Activated CD4-positive, alpha-beta T cell treated with anti-CD3 and anti-CD28 coated beads, Interleukin-2, Interleukin-4, amounts not matched to agents 100 ng/mL and 50 ng/mL, durations not matched to agents 16 hours and 8 hours (primary cell): ENCODE measurements around the gene RNF126.
"Not testable (repeated sequence)": the region's sequence is repeated elsewhere in the genome, so short reads cannot be mapped to it uniquely, and the experiment has no call there.

Experiments
- DNase-seq: peaks from one replicate; pipeline ENCODE4 v3.0.0-alpha.2; 2020; ENCODE audit warnings: low spot score

Gene RNF126

DNA sequence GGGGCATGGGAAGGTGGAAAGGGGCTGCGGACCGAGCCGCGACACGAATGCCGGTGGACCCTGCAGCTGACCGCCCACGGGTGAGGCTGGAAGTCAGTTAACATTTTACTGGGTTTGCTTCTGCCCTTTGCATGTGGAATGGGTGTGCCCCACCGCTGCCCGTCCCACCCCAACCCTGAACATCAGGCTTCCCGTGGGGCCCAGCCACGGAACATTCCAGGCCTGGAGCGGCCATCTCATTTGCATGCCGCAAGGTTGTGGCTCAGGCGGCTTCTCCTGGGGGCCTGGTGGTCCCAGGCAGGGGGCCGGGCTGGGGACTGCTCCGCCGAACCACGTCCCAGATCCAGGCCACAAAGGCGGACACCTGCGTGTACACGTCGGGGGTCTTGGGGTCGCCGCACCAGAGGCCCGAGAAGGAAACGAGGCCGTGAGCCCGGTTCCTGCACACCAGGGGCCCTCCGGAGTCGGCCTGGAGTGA, 22.5 kb upstream of the RNF126 start:
- no peak for DNase-seq

DNA sequence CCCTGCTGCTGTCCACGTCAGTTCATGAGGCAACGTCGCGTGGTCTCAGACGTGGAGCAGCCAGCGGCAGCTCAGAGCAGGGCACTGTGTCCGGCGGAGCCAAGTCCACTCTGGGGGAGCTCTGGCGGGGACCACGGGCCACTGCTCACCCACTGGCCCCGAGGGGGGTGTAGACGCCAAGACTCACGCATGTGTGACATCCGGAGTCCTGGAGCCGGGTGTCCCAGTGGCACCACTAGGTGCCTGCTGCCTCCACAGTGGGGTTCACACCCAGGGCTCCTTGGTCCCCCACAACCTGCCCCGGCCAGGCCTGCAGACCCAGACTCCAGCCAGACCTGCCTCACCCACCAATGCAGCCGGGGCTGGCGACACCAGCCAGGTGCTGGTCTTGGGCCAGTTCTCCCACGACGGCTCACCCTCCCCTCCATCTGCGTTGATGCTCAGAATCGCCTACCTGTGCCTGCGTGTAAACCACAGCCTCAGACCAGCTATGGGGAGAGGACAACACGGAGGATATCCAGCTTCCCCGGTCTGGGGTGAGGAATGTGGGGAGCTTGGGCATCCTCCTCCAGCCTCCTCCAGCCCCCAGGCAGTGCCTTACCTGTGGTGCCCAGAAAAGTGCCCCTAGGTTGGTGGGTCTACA, 19.8 kb upstream of the RNF126 start:
- no peak for DNase-seq

DNA sequence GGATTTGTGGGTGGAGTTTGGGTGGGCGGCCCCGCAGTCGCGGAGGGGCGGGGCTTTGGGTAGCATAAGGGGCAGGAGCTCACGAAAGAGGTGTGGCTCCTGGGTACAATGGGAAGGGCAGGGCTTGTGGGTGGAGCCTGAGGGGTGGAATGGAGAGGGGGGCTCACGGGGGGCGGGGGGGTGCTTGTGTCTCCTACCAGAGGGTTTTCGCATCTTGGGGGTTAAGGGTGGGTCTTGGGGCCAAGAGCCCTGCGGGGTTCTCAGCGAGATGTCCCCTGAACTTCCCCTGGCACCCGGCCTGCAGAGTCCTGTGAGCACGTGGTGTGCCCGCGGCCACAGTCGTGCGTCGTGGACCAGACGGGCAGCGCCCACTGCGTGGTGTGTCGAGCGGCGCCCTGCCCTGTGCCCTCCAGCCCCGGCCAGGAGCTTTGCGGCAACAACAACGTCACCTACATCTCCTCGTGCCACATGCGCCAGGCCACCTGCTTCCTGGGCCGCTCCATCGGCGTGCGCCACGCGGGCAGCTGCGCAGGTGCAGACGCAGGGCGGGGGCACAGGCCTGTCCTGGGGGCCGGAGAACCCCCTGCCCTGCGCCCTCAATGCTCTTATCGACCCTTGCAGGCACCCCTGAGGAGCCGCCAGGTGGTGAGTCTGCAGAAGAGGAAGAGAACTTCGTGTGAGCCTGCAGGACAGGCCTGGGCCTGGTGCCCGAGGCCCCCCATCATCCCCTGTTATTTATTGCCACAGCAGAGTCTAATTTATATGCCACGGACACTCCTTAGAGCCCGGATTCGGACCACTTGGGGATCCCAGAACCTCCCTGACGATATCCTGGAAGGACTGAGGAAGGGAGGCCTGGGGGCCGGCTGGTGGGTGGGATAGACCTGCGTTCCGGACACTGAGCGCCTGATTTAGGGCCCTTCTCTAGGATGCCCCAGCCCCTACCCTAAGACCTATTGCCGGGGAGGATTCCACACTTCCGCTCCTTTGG, 18.3 kb upstream of the RNF126 start:
- peak; percentile 97 for DNase-seq

DNA sequence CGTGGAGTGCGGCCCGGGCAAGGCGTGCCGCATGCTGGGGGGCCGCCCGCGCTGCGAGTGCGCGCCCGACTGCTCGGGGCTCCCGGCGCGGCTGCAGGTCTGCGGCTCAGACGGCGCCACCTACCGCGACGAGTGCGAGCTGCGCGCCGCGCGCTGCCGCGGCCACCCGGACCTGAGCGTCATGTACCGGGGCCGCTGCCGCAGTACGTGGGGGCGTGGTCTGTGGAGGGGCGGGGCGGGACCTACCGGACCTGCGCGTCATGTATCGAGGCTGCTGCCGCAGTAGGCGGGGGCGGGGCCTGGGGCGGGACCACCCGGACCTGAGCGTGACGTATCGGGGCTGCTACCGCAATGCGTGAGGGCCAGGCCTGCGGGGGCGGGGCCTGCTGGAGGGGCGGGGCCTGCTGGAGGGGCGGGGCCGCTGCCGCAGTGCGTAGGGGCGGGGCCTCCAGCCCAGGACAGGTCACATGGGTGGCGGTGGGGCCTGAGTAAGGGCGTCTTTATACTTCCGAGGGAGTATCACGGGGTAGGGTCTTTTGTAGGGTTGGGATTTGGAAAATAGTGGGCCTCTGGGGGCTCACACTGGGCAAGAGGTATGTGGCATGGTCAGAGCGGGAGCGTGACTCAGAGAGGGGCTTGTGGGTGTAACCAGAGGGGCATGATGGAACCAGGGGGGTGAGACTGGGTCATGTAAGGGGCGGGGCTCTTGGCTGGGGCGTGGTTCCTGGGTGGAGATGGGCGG, 17.4 kb upstream of the RNF126 start:
- DNase-seq: peak; percentile 100

DNA sequence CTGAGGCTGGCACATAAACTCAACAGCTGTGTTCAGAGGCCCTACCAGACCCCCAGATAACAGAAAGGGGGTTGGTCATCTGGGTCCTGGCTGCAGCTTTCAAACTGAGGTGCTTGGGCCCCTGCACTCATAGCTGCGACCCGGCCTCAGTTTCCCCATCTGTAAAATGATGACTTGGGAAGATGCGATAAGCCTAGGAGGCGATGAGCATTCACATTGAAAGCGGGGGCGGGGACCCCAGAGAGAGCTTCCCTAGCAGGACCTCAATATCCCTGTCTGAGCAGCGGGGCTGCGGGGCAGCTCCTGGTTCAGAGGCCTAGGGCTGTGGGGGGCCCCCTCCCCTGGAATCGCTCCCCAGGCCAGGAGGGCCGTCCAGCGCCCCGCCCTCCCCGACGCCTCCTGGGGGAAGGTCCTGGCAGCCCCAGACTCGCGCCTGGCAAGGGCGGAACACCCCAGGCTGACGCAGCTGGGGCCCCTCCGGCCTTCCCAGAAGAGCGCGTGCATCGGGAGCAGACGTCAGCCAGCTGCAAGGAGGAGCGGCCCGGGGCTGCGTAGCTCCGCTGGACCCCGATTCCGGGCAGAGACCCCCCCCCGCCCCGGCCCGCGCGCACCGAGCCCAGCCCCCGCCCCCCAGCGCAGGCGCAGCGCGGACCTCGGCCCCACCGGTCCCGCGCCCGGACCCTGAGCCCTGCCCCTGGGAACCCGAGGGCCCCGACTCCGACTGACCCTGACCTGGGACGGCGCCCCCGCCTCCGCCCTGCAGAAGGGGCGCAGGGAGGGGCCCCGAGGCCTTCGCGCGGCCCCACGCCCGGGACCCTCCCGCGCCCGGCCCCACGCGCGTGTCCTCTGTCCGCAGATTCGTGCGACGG, 16.6 kb upstream of the RNF126 start:
- DNase-seq: peak; percentile 30

DNA sequence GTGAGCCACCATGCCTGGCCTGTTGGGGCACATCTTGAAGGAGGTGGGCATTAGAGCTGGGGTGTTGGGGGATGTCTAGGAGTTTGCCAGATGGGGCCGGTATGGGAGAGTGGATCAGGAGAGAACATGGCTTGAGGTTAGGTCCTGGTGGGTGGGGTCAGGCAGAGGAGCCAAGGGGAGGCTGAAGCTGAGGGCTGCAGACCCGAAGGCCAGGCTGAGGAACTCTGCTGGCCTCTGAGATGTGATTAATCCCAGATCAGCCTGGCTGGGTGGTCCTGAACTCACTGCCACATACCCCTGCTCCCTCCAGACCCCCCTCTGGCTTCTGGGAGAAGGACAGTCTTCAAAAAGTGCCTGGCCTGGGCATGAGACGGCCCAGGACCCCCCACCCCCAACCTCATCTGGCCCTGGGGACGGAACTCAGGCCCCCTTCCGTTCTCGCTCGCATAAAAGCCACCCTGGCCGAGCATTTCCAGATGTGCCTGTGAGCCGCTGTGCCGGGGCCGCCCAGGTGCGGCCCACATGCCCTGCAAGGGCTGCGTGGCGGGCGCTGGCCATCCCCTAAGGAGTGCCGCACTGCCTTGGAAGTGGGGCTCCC, 15.9 kb upstream of the RNF126 start:
- DNase-seq: no peak

DNA sequence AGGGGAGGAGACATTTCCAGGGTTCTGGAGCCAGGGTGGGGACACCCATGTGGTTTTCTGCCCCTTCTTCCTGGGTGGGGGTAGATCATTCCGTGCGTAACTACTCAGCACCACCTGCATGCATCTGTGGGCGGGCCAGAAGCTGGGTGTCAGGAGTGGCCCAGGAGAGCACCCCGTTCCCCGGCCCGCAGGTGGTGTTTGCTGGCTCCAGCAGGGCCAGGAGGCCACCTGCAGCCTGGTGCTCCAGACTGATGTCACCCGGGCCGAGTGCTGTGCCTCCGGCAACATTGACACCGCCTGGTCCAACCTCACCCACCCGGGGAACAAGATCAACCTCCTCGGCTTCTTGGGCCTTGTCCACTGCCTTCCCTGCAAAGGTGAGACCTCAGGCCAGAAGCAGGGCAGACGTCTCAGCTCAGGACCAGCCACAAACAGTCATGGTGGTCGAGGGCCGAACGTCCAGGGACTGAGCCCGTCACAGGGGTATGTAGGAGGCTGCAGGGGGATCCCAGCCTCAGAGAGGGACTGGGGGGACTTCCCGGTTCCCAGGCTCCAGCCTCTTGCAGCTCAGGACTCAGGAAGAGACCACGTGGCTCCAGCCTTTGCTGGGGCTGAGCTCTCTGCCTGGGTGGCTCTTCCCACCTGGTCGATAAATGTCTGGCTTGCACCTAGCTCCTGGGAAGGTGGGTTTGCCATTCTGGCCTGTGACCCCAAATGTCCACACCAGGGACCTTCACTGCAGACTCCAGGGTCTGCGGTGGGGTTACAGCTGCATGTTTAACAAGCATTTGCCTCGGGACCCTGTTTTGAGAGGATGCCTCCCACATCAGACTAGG, 14.8 kb upstream of the RNF126 start:
- no peak for DNase-seq

DNA sequence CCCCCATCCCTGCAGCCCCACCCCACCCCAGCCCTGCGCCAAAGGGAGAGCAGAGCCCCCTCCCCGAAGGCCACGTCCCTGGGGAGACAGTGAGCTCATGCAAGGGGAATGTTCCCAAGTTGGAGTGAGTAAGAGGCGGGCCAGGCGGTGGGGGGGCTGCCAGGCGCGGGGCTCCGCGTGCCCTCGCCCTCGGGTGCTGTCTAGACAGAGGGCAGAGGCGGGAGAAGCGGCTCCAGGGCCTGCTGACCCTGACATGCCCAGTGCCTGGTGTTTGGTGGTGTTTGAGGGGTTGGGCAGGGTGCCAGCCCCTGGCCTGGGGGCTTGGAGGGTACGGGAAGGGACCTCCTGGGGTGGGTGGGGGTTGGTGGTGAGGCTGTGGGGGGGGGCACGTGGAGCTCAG, 14.2 kb upstream of the RNF126 start:
- DNase-seq: no peak

DNA sequence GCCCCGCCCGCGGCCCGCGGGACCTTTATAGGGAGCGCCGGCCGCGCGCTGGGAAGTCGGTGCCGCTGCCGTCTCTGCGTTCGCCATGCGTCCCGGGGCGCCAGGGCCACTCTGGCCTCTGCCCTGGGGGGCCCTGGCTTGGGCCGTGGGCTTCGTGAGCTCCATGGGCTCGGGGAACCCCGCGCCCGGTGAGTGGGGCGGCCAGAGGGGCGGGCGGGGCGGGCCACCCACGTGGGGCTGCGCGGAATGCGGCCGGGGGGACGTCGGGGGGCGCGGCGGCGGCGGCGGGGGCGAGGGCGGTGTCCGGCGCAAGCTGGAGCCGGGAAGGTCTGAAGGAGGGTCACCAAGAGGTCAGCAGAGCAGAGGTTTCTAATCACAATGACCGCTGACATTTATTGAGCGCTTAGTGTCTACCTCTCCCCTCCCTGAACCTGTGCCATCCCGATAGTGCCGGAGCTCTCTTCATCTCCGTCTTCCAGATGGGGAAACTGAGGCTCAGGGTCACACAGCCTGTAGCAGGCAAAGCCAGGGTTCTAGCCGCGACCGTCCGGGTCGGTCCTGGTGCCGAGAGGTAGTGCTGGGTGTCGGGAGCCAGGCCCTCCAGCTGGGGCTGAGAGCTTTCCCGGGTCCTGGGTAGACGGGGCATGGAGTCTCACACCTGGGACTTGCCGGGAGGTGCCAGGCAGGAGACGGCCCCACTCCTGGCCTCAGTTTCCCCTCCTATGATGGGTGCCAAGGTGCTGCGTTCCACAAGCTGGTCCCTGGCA, 13.5 kb upstream of the RNF126 start, which contains the start of gene FSTL3:
FSTL3 (plus strand) TSS at position 54 of the 767 bp plus-strand sequence; CDS start at position 86, 32 bp downstream.
- DNase-seq: no peak

DNA sequence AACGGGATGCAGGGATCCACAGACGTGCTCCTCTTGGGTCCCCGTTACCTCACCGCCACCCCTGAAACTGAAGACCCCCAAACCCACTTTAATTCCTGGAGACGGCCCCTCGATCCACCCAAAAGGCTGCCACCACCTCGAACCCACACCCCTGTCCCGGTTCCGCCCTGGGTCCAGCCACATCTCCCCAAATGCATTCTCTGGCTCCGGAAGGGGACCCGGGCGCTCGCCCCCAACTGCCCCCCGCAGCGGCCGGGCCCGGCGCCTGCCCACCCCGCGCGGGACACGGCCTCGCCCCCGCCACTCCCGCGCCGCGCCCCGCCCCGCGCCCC, 13.0 kb upstream of the RNF126 start:
- DNase-seq: no peak

DNA sequence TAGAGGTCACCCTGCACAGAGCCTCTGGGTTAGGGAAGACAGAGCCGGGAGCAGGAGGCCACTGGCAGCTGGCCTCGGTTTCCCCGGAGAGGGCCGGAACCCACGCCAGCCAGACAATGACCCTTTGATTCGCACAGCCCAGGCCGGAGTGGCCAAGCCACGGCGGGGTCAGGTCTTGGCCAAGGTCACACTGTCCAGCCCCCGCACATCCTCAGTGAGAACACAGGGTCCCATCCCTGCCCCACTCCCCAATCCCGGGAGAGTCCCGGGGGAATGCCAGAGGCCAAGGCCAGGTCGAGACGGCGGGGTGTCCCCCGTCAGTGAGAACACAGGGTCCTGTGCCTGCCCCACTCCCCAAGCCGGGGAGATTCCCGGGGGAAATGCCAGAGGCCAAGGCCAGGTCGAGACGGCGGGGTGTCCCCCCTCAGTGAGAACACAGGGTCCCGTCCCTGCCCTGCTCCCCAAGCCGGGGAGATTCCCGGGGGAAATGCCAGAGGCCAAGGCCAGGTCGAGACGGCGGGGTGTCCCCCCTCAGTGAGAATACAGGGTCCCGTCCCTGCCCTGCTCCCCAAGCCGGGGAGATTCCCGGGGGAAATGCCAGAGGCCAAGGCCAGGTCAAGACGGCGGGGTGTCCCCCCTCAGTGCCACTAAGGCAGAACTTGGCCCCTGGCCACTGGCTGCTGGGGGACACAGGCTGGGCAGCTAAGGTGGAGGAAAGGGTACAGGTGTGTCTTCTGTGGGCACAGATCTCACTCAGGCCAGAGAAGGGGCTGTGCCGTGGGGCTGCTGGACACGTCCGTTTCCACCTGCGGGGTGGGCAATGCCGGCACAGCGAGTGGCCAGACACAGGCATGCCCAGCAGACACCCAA, 11.5 kb upstream of the RNF126 start:
- DNase-seq: no peak

DNA sequence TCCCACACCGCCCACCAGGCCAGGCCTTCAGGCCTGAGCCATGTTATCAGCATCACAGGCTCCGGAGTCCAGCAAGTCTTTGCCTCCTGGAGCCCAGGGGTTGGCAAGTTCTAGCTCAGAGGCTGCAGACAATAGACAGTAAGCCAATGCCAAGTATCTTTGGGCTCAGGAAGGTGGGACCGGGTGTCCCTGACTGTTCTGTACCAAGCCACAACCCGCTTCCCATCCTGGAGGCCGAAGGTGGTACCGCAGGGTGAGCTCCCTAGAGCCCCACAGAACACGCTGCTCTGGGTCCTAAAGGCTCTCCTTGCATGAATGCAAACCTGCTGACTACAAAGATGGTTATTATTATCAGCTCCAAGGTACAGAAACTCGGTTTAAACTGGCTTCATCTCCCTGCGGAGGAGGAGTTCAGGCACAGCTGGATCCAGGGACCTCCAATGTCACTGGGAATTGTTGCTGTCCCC, 7.6 kb upstream of the RNF126 start:
- no peak for DNase-seq

DNA sequence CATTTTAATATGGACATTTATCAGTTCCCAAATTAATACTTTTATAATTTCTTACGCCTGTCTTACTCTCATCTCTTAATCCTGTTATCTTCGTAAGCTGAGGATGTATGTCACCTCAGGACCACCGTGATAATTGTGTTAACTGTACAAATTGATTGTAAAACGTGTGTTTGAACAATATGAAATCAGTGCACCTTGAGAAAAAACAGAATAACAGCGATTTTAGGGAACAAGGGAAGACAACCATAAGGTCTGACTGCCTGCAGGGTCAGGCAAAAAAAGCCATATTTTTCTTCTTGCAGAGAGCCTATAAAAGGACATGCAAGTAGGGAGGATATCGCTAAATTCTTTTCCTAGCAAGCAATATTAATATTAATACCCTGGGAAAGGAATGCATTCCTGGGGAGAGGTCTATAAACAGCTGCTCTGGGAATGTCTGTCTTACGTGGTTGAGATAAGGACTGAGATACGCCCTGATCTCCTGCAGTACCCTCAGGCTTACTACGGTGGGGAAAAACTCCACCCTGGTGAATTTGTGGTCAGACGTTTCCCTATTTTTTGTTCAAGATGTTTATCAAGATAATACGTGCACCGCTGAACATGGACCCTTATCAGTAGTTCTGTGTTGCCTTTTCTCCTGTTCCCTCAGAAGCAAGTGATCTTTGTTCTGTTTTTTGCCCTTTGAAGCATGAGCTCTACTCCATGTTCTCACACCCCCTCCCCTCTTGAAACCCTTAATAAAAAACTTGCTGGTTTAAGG, 5.8 kb upstream of the RNF126 start:
- DNase-seq: not testable (repeated sequence)

DNA sequence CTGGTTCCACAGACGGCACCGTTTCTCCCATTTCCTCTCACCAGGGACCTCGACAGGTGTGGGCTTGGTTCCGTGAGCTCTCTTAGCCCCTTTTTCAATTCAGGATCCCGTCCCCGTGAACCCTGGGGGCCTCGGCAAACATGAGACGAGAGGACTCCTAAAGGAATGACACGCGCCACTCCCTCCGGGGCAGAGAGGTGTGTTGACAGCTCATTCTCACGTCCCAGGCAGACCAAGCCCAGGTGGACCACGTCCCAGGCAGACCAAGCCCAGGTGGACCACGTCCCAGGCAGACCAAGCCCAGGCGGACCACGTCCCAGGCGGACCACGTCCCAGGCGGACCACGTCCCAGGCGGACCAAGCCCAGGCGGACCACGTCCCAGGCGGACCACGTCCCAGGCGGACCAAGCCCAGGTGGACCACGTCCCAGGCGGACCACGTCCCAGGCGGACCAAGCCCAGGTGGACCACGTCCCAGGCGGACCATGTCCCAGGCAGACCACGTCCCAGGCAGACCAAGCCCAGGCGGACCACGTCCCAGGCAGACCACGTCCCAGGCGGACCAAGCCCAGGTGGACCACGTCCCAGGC, 4.1 kb upstream of the RNF126 start:
- DNase-seq: not testable (repeated sequence)

DNA sequence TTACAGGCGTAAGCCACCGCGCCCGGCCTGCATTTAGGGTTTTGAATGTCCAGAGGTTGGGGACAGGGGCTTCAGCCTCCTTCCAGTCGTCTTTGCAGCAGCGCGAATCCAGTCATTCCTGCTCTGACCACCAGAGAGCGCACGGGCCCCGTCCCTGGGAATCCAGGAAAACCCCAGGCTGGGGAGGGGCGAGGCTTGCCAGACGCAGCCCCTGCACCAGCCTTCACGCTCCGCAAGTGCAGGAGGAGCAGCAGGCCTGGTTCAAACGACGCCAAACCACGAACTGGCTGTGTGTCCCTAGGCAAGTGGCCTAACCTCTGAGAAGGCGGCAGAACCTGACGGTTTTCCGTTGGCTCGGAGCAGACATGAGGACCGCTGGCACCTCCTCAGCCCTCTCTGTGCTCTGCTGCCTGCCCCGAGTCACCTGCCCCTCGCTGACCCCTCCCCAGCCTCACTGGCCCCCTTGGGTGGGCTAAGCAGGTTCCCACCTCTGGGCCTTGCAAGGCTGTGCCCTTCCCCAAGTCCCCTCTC, 2.0 kb upstream of the RNF126 start:
- DNase-seq: peak; percentile 79

DNA sequence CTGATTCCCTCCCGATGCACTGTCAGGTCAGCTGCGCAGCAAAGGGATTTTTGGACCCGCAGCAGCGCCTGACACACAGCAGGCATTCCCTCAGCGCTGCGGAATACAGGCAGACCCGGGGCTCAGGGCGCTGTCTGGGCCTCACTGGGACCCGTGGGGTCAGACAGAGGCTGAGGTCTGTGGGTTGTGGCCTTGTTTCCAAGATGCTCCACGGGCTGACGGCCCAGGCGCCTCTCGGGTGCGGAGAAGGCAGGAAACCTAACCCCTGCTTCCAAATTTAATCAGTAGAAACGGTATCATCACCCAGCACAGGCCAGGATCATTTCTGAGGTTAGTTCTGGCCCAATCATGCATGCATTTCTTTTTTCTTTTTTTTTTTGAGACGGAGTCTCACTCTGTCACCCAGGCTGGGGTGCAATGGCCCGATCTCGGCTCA, 686 bp upstream of the RNF126 start:
- no peak for DNase-seq
